Common myeloid progenitor, CD34-positive (primary cell): ENCODE results near the gene PSMA6.

Experiments
- CTCF ChIA-PET: fragments of 350-600 bp; sonication (Branson Sonifier 250); formaldehyde crosslinking; loops from one replicate; lab custom pipeline; 2021; ENCODE audit warnings: antibody characterized with exemption; lab: Charles Lee
- POLR2A ChIA-PET: fragments of 350-600 bp; sonication (Branson Sonifier 250); formaldehyde crosslinking; loops from one replicate; lab custom pipeline; 2021; ENCODE audit warnings: antibody characterized with exemption; lab: Charles Lee
- DNase-seq, 3 donors: peaks; one replicate each; pipeline versions ENCODE4 v3.0.0 to v3.0.0-alpha.2; 2013
- H3K27ac ChIP-seq, 2 experiments: 1 replicate in 1 of 2; 2 replicates in 1 of 2; pipeline ENCODE4 v1.7.0; 2013; ENCODE audit warnings: inconsistent platforms in 2 of 2, low read length in 2 of 2, mild to moderate bottlenecking in 2 of 2, low read depth in 1 of 2, moderate library complexity in 1 of 2; ENCODE audit not compliant: severe bottlenecking in 2 of 2, insufficient read depth in 1 of 2, poor library complexity in 1 of 2
- H3K27me3 ChIP-seq, 5 experiments: replicated peaks in 2 of 5; 1 replicate in 3 of 5; 2 replicates in 2 of 5; pipeline versions ENCODE4 v1.6.1 to v1.7.0; 2013; ENCODE audit warnings: low read length in 4 of 5, mild to moderate bottlenecking in 2 of 5, moderate library complexity in 2 of 5, inconsistent platforms in 1 of 5; ENCODE audit not compliant: insufficient read depth in 5 of 5, control insufficient read depth in 4 of 5
- H3K36me3 ChIP-seq, 4 experiments: 1 replicate in 2 of 4; 2 replicates in 2 of 4; pipeline versions ENCODE4 v1.6.1 to v1.7.0; 2013; ENCODE audit warnings: low read length in 3 of 4, control low read depth in 1 of 4, mild to moderate bottlenecking in 1 of 4; ENCODE audit not compliant: control insufficient read depth in 4 of 4, insufficient read depth in 4 of 4
- H3K4me1 ChIP-seq, 4 experiments: 1 replicate in 3 of 4; 2 replicates in 1 of 4; pipeline versions ENCODE4 v1.6.1 to v1.7.1; 2013; ENCODE audit warnings: low read length in 3 of 4, mild to moderate bottlenecking in 3 of 4, control low read depth in 1 of 4, inconsistent platforms in 1 of 4, moderate library complexity in 1 of 4; ENCODE audit not compliant: control insufficient read depth in 4 of 4, insufficient read depth in 4 of 4; ENCODE audit errors: control extremely low read depth in 1 of 4
- H3K4me3 ChIP-seq, 7 experiments: 1 replicate in 4 of 7; 2 replicates in 3 of 7; pipeline versions ENCODE4 v1.5.1 to v1.7.0; 2013; ENCODE audit warnings: mild to moderate bottlenecking in 7 of 7, low read length in 6 of 7, moderate library complexity in 6 of 7, inconsistent platforms in 2 of 7, low read depth in 2 of 7, control low read depth in 1 of 7; ENCODE audit not compliant: insufficient read depth in 4 of 7, control insufficient read depth in 1 of 7; ENCODE audit errors: extremely low read depth in 1 of 7
- H3K9me3 ChIP-seq, 5 experiments: 1 replicate in 4 of 5; 2 replicates in 1 of 5; pipeline versions ENCODE4 v1.6.1 to v1.7.1; 2013; ENCODE audit warnings: low read length in 4 of 5, mild to moderate bottlenecking in 2 of 5, inconsistent platforms in 1 of 5, low read depth in 1 of 5, moderate library complexity in 1 of 5; ENCODE audit not compliant: control insufficient read depth in 4 of 5, insufficient read depth in 2 of 5; ENCODE audit errors: control extremely low read depth in 1 of 5
- WGBS: methylation state at CpG from one replicate; pipeline ENCODE4 v1.1.5; 2013; ENCODE audit not compliant: insufficient coverage; 5-methylcytosine and 5-hydroxymethylcytosine counted together

Gene PSMA6

DNA sequence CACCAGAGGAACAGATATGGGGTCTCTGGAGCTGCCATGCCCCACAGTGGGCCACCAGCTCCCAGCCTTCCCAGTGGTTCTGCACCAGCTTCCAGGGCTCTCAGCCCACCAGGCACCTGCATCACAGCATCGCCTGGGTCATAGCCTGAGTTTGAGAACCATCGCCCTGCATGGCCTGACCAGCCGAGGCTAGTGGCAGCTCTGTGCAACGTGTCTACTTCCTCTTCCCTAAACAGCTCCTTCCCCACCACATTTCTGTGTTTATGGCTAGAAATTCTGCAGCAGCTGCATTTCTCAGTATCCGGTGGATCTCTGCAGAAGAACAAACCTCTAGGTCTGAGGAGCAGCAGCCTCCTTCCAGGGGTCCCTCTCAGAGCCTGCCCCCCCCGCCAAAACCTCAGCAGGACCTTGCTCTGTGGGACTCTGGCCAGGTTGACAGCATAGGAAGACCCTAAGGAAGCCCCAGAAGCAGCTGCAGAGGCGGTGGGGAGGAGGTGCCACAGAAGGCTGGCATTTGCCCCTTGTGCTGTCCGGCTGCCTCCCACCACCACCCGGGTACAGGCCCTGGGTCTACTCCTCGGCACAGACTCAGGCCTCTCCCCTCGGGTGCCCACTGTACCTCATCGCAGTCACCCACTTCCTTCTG lies 47.7 kb downstream of the PSMA6 start:
- Histone ChIP-seq H3K27ac (peak overlapping the region in 1 of 2 experiments; percentile 11), H3K9me3 (no peaks in the 10 kb centered on the region), H3K27me3 (no peaks in the 10 kb centered on the region), H3K4me1 (peaks cover 10 to 80% (median 66%) of the 10 kb centered on the region in 4 experiments), H3K4me3 (peak overlapping the region in 2 of 7 experiments; percentile 4 to 26), H3K36me3 (no peaks in the 10 kb centered on the region)
- POLR2A ChIA-PET, result interaction anchor here (0.9 to 1.3 kb wide), 5 partner anchors 12 to 64 kb away, joined by 3 to 12 read pairs (median 4); partner anchors contain the start of gene NFKBIA
- 3% methylated on average over 12 of the region's 12 CpGs for WGBS
- CTCF ChIA-PET, result interaction anchor here (0.7 to 2.3 kb wide), 15 partner anchors 11 to 79 kb away, joined by 3 to 18 read pairs (median 4); no protein-coding TSS in a partner anchor
- DNase-seq, result peak; percentile 49 to 92 (median 87)

DNA sequence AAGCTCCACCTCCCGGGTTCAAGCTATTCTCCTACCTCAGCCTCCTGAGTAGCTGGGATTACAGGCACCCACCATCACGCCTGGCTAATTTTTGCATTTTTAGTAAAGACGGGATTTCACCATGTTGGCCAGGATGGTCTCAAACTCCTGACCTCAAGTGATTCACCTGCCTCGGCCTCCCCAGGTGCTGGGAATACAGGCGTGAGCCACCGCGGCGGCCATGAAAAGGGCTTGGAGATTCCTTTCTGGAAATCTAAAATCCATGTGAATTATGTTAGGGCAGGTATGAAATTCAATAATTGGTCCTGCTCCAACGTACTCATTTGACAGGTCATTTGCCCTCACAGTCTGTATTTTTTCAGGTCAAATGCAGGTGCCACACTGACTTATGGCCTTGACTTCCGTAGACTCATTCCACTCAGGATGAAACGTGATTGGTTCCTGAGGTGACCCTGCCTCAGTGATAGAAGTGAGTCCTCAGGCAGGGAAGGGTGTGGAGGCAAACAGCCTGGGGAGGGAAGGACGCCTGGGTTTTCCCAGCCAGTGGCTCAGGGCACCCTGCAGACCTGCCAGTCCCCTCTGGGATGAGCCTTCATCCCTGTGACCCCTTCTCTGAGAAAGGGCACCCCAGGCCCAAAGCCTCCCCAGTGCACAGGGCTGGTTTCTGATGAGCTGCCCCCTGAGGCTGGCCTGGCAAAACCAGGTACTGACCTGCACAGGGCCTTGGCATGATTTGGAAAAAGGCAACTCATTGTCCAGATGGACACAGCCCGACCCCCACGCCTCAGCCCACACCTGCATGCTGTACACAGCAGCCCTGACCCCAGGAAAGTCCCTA lies 48.7 kb downstream of the PSMA6 start:
- CTCF ChIA-PET, result interaction anchor here (1.0 to 3.0 kb wide), 7 partner anchors 11 to 64 kb away, joined by 3 to 20 read pairs (median 7); partner anchors contain the start of gene NFKBIA
- H3K27ac ChIP-seq, result peak overlapping the region in 1 of 2 experiments; percentile 76
- H3K27me3 ChIP-seq, result no peaks in the 10 kb centered on the region
- no peaks in the 10 kb centered on the region for H3K36me3 ChIP-seq
- H3K9me3 ChIP-seq, result no peaks in the 10 kb centered on the region
- no peak for DNase-seq
- H3K4me3 ChIP-seq, result peak overlapping the region in 2 of 7 experiments; percentile 33 to 58
- peaks cover 10 to 76% (median 66%) of the 10 kb centered on the region in 4 experiments for H3K4me1 ChIP-seq
- WGBS, result 78% methylated on average over 8 of the region's 14 CpGs
- POLR2A ChIA-PET, result interaction anchor here (0.8 to 1.3 kb wide), 9 partner anchors 8 to 63 kb away, joined by 3 to 12 read pairs (median 4); partner anchors contain the start of gene NFKBIA

DNA sequence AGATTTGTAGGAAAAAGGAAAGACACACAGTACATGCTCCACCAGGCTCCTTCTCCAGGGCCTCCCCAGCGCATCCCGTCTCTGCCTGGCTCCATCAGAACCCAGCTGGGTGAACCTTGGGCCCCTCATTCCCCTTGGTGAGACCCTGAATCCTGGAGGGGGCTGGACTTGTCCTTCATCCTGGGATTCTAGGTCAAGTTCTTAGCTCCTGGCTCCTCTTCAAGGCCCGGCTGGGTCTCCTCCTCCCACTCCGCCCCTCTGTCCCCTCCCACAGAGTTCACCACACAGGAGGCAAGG lies 49.2 kb downstream of the PSMA6 start:
- ChIA-PET CTCF (interaction anchor here (1.0 to 3.0 kb wide), 5 partner anchors 11 to 63 kb away, joined by 3 to 20 read pairs (median 3); partner anchors contain the start of gene NFKBIA), POLR2A (interaction anchor here (0.7 to 1.2 kb wide), 7 partner anchors 8 to 62 kb away, joined by 3 to 9 read pairs (median 3); no protein-coding TSS in a partner anchor)
- Histone ChIP-seq H3K27me3 (no peaks in the 10 kb centered on the region), H3K9me3 (no peaks in the 10 kb centered on the region), H3K27ac (peak overlapping the region in 1 of 2 experiments; percentile 76), H3K36me3 (no peaks in the 10 kb centered on the region), H3K4me1 (peaks cover 10 to 72% (median 66%) of the 10 kb centered on the region in 4 experiments), H3K4me3 (peak overlapping the region in 2 of 7 experiments; percentile 33 to 58)
- DNase-seq, result no peak
- WGBS, result 19% methylated on average over 3 of the region's 4 CpGs

DNA sequence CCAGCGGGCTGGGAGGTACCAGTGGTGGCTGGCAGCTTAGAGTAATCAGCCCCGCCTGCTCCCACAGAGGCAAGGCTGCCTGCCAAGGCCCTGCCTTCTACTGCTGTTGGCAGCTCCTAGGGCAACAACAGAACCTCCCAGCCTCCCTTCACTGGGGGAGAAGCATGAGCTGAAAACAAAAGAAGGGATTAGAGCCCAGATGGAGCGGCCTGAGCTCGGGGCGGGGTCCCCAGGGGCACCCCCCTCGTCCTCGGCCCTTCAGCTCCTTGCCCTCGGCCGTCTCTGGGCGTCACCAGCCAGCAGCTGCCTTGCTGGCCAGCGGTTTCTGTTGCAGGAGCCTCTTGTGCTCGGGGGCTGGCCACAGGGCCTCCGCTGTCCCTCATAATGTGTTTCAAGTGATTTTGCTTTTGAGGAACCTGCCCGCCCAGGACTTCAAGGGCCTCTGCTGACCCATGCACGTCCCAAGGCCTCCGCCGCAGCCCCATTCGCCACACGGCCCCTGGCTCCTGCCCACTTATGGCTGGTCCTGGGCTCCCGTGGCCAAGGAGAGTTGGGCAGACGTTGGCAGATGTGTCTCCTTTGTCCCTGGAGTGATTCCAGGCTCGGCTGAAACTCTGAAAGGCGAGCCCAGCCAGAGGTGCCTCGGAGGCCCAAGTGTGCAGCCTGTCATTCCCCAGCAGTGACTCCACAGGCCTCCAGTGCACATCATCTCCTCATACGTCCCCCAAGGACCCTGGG lies 49.7 kb downstream of the PSMA6 start:
- H3K27ac ChIP-seq, result peak overlapping the region; percentile 43 to 76
- WGBS, result 40% methylated on average over 24 of the region's 25 CpGs
- DNase-seq, result peak; percentile 86 to 96 (median 95)
- ChIA-PET CTCF (interaction anchor here (1.0 to 3.0 kb wide), 5 partner anchors 10 to 63 kb away, joined by 3 to 20 read pairs (median 3); partner anchors contain the start of gene NFKBIA), POLR2A (interaction anchor here (0.6 to 1.2 kb wide), 8 partner anchors 9 to 62 kb away, joined by 3 to 9 read pairs (median 3); no protein-coding TSS in a partner anchor)
- H3K36me3 ChIP-seq, result no peaks in the 10 kb centered on the region
- H3K9me3 ChIP-seq, result no peaks in the 10 kb centered on the region
- H3K4me3 ChIP-seq, result peak overlapping the region in 3 of 7 experiments; percentile 24 to 58 (median 33)
- peaks cover 10 to 67% (median 61%) of the 10 kb centered on the region in 4 experiments for H3K4me1 ChIP-seq
- no peaks in the 10 kb centered on the region for H3K27me3 ChIP-seq

DNA sequence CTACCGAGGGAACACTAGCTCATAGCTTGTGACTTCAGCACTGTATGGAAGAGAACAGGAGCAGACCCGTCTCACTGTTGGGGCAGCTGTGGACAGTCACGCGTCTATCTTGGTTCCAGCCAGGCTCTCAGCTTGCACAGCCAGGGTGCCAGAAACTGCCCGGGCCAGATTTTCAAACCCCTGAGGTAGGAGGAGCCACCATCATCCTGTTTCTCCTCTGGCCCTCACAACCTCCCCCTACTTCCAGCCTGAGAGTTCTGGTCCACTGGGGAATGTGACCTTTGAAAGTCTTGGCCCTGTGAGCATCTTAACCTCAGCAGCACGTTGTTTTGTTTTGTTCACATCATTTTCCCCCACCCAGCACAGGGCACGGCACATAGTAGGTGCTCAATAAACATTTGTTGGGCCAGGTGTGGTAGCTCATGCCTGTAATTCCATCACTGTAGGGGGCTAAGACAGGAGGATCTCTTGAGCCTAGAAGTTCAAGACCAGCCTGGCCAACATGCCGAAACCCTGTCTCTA lies 50.4 kb downstream of the PSMA6 start:
- ChIA-PET POLR2A (interaction anchor here (1.0 to 1.1 kb wide), 2 partner anchors 24 to 56 kb away, joined by 3 read pairs; no protein-coding TSS in a partner anchor), CTCF (interaction anchor here (1.5 to 3.0 kb wide), 3 partner anchors 9 to 25 kb away, joined by 3 to 20 read pairs (median 9); no protein-coding TSS in a partner anchor)
- no peaks in the 10 kb centered on the region for H3K27me3 ChIP-seq
- H3K4me3 ChIP-seq, result peak overlapping the region in 1 of 7 experiments; percentile 58
- peaks cover 10 to 63% (median 57%) of the 10 kb centered on the region in 4 experiments for H3K4me1 ChIP-seq
- DNase-seq, result no peak
- H3K9me3 ChIP-seq, result no peaks in the 10 kb centered on the region
- H3K36me3 ChIP-seq, result no peaks in the 10 kb centered on the region
- 68% methylated on average over 6 of the region's 8 CpGs for WGBS
- peak overlapping the region; percentile 43 to 76 for H3K27ac ChIP-seq

DNA sequence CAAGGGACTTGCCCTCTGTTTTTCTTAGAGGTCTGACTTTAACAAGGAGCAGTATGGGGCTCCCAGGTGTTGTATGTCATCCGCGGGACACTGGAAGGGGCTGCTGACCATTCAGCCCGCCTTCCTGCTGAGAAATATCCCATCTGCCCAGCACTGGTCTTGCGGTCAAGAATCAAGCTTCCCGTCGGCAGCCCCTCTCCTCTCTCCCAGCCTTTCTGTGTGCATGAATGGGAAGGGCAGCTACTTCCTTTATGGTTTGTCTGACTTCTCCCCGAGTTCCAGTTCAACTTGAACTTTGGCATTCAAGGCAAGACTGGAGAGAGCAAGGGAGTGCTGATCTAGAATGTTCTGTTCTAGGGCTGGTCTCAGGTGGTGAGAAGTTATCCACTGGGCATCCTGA lies 51.5 kb downstream of the PSMA6 start:
- Histone ChIP-seq H3K4me3 (no peak overlapping the region), H3K4me1 (peaks cover 10 to 66% (median 57%) of the 10 kb centered on the region in 4 experiments), H3K27me3 (no peaks in the 10 kb centered on the region), H3K36me3 (no peaks in the 10 kb centered on the region), H3K9me3 (no peaks in the 10 kb centered on the region), H3K27ac (no peak overlapping the region)
- CTCF ChIA-PET, result interaction anchor here (3.0 kb wide), 1 partner anchor 8 kb away, joined by 9 read pairs; no protein-coding TSS in a partner anchor
- POLR2A ChIA-PET, result no interaction called here
- whole genome bisulfite sequencing, result 72% methylated on average over 7 of the region's 7 CpGs
- DNase-seq, result no peak
